Measurements from ENCODE around the gene FARS2.

GRCh38 chr6:5292154-5292553 lies 30.8 kb downstream of the FARS2 start:
- TF ChIP-seq, protein P1, sequence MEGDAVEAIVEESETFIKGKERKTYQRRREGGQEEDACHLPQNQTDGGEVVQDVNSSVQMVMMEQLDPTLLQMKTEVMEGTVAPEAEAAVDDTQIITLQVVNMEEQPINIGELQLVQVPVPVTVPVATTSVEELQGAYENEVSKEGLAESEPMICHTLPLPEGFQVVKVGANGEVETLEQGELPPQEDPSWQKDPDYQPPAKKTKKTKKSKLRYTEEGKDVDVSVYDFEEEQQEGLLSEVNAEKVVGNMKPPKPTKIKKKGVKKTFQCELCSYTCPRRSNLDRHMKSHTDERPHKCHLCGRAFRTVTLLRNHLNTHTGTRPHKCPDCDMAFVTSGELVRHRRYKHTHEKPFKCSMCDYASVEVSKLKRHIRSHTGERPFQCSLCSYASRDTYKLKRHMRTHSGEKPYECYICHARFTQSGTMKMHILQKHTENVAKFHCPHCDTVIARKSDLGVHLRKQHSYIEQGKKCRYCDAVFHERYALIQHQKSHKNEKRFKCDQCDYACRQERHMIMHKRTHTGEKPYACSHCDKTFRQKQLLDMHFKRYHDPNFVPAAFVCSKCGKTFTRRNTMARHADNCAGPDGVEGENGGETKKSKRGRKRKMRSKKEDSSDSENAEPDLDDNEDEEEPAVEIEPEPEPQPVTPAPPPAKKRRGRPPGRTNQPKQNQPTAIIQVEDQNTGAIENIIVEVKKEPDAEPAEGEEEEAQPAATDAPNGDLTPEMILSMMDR (IDR thresholded peaks at IDR 0.05; ENCODE audit: low read depth, low read length): no peak
- no peak for TF ChIP-seq MAX (IDR thresholded peaks at IDR 0.05; ENCODE audit: low read depth, low read length)

All from NB4 (cell line).